Vagina (tissue), 2 donors: Measurements from ENCODE around the gene CCNK.

ENCODE experiments used
- CTCF ChIP-seq, 3 experiments: fragments of 450-650 bp in 2 of 3; fragments of 200-600 bp in 1 of 3; sonication (generic) in 1 of 3; IDR thresholded peaks; one replicate each; pipeline ENCODE4 v1.5.1; 2017 to 2019; ENCODE audit warnings: antibody characterized with exemption in 3 of 3, mild to moderate bottlenecking in 2 of 3, moderate library complexity in 2 of 3
- POLR2A ChIP-seq, 2 donors: fragments of 450-650 bp; IDR thresholded peaks; one replicate each; pipeline ENCODE4 v1.6.1; 2017; ENCODE audit warnings: antibody characterized with exemption in 2 of 2, mild to moderate bottlenecking in 2 of 2, moderate library complexity in 2 of 2

DNA sequence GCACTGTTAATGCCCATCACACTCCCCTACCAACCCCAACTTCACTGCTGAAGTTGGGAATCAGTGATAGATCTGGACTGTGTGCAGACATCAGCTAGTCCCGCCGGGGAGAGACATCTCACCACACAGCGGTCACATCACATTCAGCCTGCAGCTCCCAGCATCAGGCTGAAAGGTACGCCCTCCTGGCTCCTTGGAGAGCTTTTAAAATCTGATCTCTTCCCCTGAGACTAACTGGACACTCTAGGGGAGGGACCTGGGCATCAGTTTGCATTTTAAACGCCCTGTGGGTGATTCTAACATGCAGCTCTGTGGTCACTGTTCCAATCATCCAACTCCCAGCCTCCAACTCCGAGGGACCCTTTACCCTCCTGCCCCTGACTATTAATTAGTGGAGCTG lies 64.4 kb downstream of the CCNK start:
- TF ChIP-seq CTCF (IDR thresholded peaks at IDR 0.05) (no peak), POLR2A (IDR thresholded peaks at IDR 0.05) (no peak)
